BE2C (cell line): ENCODE results near the gene METTL16.

Source experiments
- DNase-seq: peaks from one replicate; pipeline ENCODE4 v3.0.0-alpha.2; 2020
- H3K27me3 ChIP-seq: fragments of 250-450 bp; sonication (Bioruptor Pico); 2 replicates; pipeline ENCODE4 v1.5.1; 2020; ENCODE audit warnings: mild to moderate bottlenecking
- H3K36me3 ChIP-seq: fragments of 250-450 bp; sonication (Bioruptor Pico); 2 replicates; pipeline ENCODE4 v1.5.1; 2020; ENCODE audit warnings: mild to moderate bottlenecking
- H3K4me1 ChIP-seq: fragments of 250-450 bp; sonication (Bioruptor Pico); 2 replicates; pipeline ENCODE4 v1.5.1; 2020
- H3K4me3 ChIP-seq: 2 replicates; pipeline ENCODE4 v1.5.1; 2011; ENCODE audit warnings: low read depth, low read length
- H3K9me3 ChIP-seq: fragments of 250-450 bp; sonication (Bioruptor Pico); 2 replicates; pipeline ENCODE4 v1.5.1; 2020
- TF ChIP-seq, protein P1 (sequence below): IDR thresholded peaks from 2 replicates; pipeline ENCODE4 v1.5.1; 2012; ENCODE audit warnings: mild to moderate bottlenecking, low read depth, low read length

The METTL16 gene

DNA sequence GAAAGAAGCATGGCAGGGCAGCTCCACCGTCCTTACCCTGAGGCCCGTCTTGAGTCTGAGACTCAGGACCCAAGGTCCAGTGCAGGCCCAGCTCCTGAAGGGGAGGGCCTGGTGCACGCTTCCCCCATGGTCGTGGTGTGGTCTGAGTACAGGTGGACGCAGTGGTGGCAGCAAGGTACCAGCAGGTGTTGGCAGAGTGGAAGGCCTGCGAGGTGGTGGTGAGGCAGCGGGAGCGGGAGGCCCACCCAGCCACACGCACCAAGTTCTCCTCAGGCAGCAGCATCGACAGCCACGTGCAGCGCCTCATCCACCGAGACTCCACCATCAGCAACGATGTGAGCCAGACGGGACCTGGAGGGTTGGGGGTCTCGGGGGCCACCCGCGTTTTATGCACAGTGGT lies 138.5 kb downstream of the METTL16 start:
- TF ChIP-seq, protein P1, sequence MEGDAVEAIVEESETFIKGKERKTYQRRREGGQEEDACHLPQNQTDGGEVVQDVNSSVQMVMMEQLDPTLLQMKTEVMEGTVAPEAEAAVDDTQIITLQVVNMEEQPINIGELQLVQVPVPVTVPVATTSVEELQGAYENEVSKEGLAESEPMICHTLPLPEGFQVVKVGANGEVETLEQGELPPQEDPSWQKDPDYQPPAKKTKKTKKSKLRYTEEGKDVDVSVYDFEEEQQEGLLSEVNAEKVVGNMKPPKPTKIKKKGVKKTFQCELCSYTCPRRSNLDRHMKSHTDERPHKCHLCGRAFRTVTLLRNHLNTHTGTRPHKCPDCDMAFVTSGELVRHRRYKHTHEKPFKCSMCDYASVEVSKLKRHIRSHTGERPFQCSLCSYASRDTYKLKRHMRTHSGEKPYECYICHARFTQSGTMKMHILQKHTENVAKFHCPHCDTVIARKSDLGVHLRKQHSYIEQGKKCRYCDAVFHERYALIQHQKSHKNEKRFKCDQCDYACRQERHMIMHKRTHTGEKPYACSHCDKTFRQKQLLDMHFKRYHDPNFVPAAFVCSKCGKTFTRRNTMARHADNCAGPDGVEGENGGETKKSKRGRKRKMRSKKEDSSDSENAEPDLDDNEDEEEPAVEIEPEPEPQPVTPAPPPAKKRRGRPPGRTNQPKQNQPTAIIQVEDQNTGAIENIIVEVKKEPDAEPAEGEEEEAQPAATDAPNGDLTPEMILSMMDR: no peak
- H3K36me3 ChIP-seq: no peaks in the 10 kb centered on the region; the same call in 1 of the 2 replicates
- H3K4me1 ChIP-seq: no peaks in the 10 kb centered on the region

DNA sequence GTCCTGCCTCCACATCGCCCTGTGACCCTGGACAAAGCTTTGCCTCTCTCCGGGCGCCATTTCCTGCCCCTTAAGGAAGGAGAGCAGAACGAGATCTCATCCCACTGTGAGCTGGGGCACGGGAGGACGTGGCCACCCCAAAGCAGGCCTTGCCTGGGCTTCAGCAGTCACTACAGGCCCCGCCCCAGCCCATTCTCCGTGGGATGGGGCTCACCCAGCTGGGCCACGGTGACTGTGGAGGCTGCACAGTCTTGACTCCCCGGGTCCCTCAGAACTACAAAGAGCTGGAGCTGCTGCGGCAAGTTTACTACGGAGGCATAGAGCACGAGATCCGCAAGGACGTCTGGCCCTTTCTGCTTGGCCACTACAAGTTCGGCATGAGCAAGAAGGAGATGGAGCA lies 139.0 kb downstream of the METTL16 start:
- Histone ChIP-seq H3K4me1 (no peaks in the 10 kb centered on the region), H3K9me3 (no peaks in the 10 kb centered on the region), H3K27me3 (no peaks in the 10 kb centered on the region), H3K36me3 (no peaks in the 10 kb centered on the region; the same call in 1 of the 2 replicates), H3K4me3 (no peak overlapping the region)
- TF ChIP-seq, protein P1: no peak
- DNase-seq: no peak

More for the DNA sequence above, 138.5 kb downstream of the METTL16 start:
- no peaks in the 10 kb centered on the region for H3K27me3 ChIP-seq
- no peak for DNase-seq
- no peaks in the 10 kb centered on the region for H3K9me3 ChIP-seq
- H3K4me3 ChIP-seq: no peak overlapping the region

DNA sequence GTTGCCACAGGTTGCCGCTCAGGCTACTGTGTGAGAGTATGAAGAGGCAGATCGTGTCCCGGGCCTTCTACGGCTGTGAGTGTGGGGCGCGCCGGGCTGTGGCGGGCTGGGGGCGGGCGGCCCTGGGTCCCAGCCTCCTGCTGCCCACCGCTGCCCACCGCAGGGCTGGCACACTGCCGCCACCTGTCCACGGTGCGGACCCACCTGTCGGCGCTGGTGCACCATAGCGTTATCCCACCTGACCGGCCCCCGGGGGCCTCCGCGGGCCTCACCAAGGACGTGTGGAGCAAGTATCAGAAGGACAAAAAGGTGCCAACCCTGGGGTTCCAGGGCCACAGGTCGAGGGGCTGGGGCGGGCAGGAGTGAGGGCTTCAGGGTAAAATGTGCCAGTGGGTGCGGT lies 139.5 kb downstream of the METTL16 start:
- Histone ChIP-seq H3K4me1 (no peaks in the 10 kb centered on the region), H3K9me3 (no peaks in the 10 kb centered on the region), H3K36me3 (no peaks in the 10 kb centered on the region; the same call in 1 of the 2 replicates), H3K4me3 (no peak overlapping the region), H3K27me3 (no peaks in the 10 kb centered on the region)
- TF ChIP-seq, protein P1: no peak
- no peak for DNase-seq

DNA sequence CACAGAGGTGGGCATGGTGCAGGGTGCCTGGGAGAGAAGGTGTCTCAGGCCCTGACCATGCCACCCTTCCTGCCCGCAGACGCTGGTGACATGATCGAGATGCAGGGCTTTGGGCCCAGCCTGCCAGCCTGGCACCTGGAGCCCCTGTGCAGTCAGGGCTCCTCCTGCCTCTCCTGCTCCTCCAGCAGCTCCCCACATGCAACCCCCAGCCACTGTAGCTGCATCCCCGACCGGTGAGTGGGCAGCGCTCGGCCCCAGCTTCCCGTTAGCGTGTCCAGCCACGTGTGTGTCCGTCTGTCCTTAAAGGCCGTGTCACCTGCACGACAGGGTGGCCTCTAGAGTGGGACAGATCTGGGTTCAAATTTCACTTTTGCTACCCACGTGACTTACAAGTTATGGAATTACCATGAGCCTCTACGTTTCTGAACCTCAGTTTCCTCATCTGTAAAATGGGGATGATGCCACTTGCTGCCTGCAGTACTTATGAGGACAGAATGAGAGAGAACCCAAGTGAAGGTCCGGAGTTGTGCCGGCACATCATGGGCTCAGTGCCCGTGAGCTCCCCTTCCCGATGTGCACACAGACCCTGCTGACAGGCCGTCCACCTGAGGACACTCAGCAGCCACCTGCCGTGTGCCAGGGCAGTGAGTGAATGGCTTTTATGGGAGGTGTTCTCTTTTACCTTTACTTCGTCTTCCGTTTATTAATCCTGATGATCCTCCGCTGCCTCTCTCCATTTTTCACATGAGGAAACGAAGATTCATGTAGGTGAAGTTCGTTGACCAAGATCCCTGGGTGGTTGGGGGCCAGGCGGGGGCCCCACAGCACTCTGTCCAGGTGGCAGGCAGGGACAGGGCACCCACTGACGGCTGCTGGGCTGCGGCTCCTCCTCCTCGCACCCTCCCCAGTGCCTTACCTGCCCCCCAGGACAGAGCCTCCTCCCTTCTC lies 140.2 kb downstream of the METTL16 start:
- DNase-seq: no peak
- H3K36me3 ChIP-seq: no peaks in the 10 kb centered on the region; the same call in 1 of the 2 replicates
- H3K27me3 ChIP-seq: no peaks in the 10 kb centered on the region
- no peak overlapping the region for H3K4me3 ChIP-seq
- no peaks in the 10 kb centered on the region for H3K9me3 ChIP-seq
- TF ChIP-seq, protein P1: no peak
- H3K4me1 ChIP-seq: no peaks in the 10 kb centered on the region

DNA sequence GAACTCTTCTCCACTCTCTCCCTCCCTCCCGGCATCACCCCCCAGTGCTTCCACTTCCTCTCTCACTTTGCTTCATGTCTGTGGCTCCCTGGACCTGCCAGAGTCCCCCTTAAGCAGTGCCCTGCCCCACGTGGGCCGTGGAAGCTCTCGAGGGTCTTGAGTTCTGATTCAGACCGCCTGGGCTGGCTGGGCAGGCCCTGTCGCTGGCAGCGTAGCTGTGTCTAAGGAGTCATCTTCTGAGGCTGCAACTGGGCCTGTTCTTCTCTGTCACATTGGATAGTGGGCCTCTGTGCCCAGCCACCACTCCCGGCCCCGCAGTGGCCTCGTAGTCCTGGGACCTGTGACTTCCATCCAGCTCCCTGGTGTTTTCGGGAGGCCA lies 141.5 kb downstream of the METTL16 start:
- TF ChIP-seq, protein P1: no peak
- no peak overlapping the region for H3K4me3 ChIP-seq
- no peaks in the 10 kb centered on the region; the same call in 1 of the 2 replicates for H3K36me3 ChIP-seq
- no peaks in the 10 kb centered on the region for H3K27me3 ChIP-seq
- no peak for DNase-seq
- no peaks in the 10 kb centered on the region for H3K9me3 ChIP-seq
- no peaks in the 10 kb centered on the region for H3K4me1 ChIP-seq

DNA sequence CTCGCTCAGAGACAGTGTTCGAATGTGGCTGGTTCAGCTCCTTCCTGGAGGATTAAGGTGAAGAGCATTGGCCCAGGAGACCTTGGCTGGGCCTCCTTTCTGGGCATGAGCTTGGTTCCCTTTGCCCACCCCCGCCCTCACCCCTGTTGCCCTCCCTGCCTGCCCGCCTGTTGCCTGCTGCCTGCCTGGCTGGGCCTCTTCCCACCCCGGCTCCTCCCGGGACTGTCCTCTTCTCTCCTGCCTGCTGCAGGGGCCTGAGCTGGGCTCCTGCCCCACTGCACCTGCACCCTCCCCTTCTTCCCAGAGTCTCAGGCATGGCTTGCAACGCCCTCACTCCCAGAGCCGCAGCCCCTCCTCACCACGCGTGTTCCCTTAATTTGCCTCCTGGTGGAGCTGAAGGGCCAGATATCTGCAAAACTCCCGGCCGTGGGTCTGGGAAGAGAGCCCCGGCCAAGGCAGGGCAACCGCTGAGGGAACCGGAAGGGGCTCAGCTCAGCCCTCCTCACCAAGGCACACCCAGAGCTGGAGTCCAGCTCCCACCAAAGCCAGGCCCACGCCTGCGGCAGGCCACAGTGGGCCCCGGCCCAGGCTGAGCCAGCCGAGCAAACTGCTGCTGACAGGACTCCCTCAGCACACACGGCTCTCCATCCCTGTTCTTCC lies 142.0 kb downstream of the METTL16 start:
- no peaks in the 10 kb centered on the region for H3K27me3 ChIP-seq
- no peaks in the 10 kb centered on the region for H3K4me1 ChIP-seq
- H3K9me3 ChIP-seq: no peaks in the 10 kb centered on the region
- no peak overlapping the region for H3K4me3 ChIP-seq
- H3K36me3 ChIP-seq: no peaks in the 10 kb centered on the region; the same call in 1 of the 2 replicates
- TF ChIP-seq, protein P1: peak; percentile 10; the same call in 1 of the 2 replicates
- peak; percentile 36 for DNase-seq
